Keratinocyte (primary cell): Measurements from ENCODE around the gene PPIC. TPM values are rescaled to one million over a fixed set of nuclear protein-coding genes. Genes with fewer than 3 reads are reported as not detected.

Source experiments
- DNase-seq: peaks from one replicate; pipeline ENCODE4 v3.0.0-alpha.2; 2011; ENCODE audit warnings: low read depth, missing footprints, low spot score
- FAIRE-seq: peaks from 2 replicates; lab custom pipeline; 2011; peaks lifted over from hg19 to GRCh38; lab: Jason Lieb, UNC
- H2AFZ ChIP-seq: 2 replicates; pipeline ENCODE4 v1.6.0; 2012; ENCODE audit warnings: low read length, control low read depth, inconsistent platforms; ENCODE audit not compliant: control insufficient read depth
- H3K27ac ChIP-seq: 2 replicates; pipeline ENCODE4 v1.5.1; 2011; ENCODE audit warnings: low read length; ENCODE audit not compliant: control insufficient read depth, insufficient read depth
- H3K27me3 ChIP-seq: 3 replicates; pipeline ENCODE4 v1.6.0; 2011; ENCODE audit warnings: low read length; ENCODE audit not compliant: control insufficient read depth, insufficient read depth; ENCODE audit errors: extremely low read depth
- H3K36me3 ChIP-seq, 2 experiments: 2 replicates in 1 of 2; 3 replicates in 1 of 2; pipeline ENCODE4 v1.5.1; 2011; ENCODE audit warnings: low read length in 2 of 2, mild to moderate bottlenecking in 1 of 2; ENCODE audit not compliant: control insufficient read depth in 2 of 2, insufficient read depth in 2 of 2; ENCODE audit errors: extremely low read depth in 1 of 2
- H3K4me1 ChIP-seq: 3 replicates; pipeline ENCODE4 v1.5.1; 2011; ENCODE audit warnings: low read length; ENCODE audit not compliant: control insufficient read depth, insufficient read depth; ENCODE audit errors: extremely low read depth
- H3K4me2 ChIP-seq: 3 replicates; pipeline ENCODE4 v1.6.0; 2011; ENCODE audit warnings: low read depth, low read length; ENCODE audit not compliant: control insufficient read depth, insufficient read depth; ENCODE audit errors: extremely low read depth
- H3K4me3 ChIP-seq, 3 experiments: fragments of 200-600 bp in 1 of 3; sonication (generic) in 1 of 3; 2 replicates in 2 of 3; 3 replicates in 1 of 3; pipeline ENCODE4 v1.5.1; 2011 to 2016; ENCODE audit warnings: low read length in 3 of 3, mild to moderate bottlenecking in 3 of 3, control low read depth in 2 of 3, inconsistent platforms in 1 of 3, low read depth in 1 of 3, mixed read lengths in 1 of 3, mixed run types in 1 of 3, moderate library complexity in 1 of 3; ENCODE audit not compliant: control insufficient read depth in 2 of 3, insufficient read depth in 2 of 3; ENCODE audit errors: extremely low read depth in 1 of 3
- H3K79me2 ChIP-seq: 2 replicates; pipeline ENCODE4 v1.6.0; 2012; ENCODE audit warnings: low read length; ENCODE audit not compliant: control insufficient read depth, insufficient read depth
- H3K9ac ChIP-seq: 3 replicates; pipeline ENCODE4 v1.6.0; 2011; ENCODE audit warnings: low read length; ENCODE audit not compliant: control insufficient read depth, insufficient read depth; ENCODE audit errors: extremely low read depth
- H3K9me1 ChIP-seq: 3 replicates; pipeline ENCODE4 v1.6.0; 2011; ENCODE audit warnings: low read length; ENCODE audit not compliant: control insufficient read depth, insufficient read depth; ENCODE audit errors: extremely low read depth
- H3K9me3 ChIP-seq: 2 replicates; pipeline ENCODE4 v1.5.1; 2012; ENCODE audit warnings: low read depth, low read length; ENCODE audit not compliant: control insufficient read depth
- H4K20me1 ChIP-seq: 3 replicates; pipeline ENCODE4 v1.6.0; 2011; ENCODE audit warnings: low read length; ENCODE audit not compliant: control insufficient read depth, insufficient read depth; ENCODE audit errors: extremely low read depth
- EZH2 ChIP-seq: IDR thresholded peaks from one replicate; pipeline ENCODE4 v1.6.1; 2012; ENCODE audit warnings: inconsistent platforms, mild to moderate bottlenecking, low read length, moderate library complexity
- dilution Hi-C: fragments of 300-500 bp; cut with MboI; formaldehyde crosslinking; loops from one replicate; pipeline ENCODE4 v1.7.0; 2020; ENCODE audit warnings: low sequenced_read_pairs; ENCODE audit not compliant: extremely low pct_ligation_motif_present
- polyA plus RNA-seq, 5 experiments: library from polyadenylated mRNA; depleted of rRNA in 3 of 5; stranded (reverse) in 3 of 5; stranded (forward) in 1 of 5; unstranded in 1 of 5; fragments of >200 nt; gene quantifications; 1 replicate in 1 of 5; 2 replicates in 3 of 5; 3 replicates in 1 of 5; pipeline versions ENCODE4 v1.2.1 to v1.2.3, GENCODE V29; 2011 to 2012; ENCODE audit warnings: missing spikeins in 2 of 5, low read depth in 1 of 5, low replicate concordance in 1 of 5
- TF ChIP-seq, protein P1 (sequence below), 3 experiments: IDR thresholded peaks in 1 of 3; conservative IDR thresholded peaks in 1 of 3; optimal IDR thresholded peaks in 1 of 3; 2 replicates in 2 of 3; 3 replicates in 1 of 3; pipeline versions ENCODE3 to v1.5.1; 2011; ENCODE audit warnings: low read length in 3 of 3, mild to moderate bottlenecking in 3 of 3, moderate library complexity in 2 of 3, control low read depth in 1 of 3, inconsistent platforms in 1 of 3; ENCODE audit not compliant: insufficient read depth in 2 of 3; ENCODE audit errors: extremely low read depth in 1 of 3

Gene PPIC
- polyA plus RNA-seq, 1 donor (not counting 4 experiments of a cell fraction or from before 2014, with no cell fraction given), result 26.5 TPM

DNA sequence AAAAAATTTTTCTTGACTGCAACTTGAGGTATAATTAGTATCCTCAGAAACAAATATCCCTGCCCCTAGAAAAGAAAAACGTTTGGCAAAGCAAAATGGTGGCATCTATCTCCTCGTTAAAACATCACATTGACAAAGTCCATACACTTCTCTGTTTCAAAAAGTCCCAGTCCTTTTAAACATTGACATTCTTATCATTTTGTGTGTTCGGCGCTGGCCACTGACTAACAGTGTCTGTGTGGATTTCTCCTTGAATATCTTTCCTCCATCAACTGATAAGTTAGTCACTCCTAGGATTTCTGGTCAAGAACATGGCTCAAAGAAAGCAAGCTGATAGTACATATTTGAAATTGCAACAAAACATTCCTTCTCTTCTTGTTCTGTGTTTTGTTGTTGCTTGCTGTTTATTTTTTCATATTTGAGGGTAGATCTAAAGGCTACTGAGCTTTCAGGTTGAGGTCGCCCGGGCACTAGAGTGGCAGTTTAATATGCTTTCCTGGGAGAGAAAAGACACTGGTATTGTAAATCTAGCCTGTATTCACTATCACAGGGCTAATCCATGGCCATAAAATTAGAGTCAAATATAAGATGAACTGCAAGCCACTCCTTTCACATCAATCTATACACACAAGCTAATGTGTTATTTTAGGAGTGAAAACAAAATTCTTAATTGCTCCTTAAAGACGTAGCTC, 8.5 kb upstream of the PPIC start:
- Histone ChIP-seq H3K4me1 (no peaks in the 10 kb centered on the region), H3K4me2 (no peak overlapping the region), H3K9me1 (no peaks in the 10 kb centered on the region), H3K27ac (no peak overlapping the region), H4K20me1 (no peaks in the 10 kb centered on the region), H3K4me3 (no peak overlapping the region), H3K9ac (no peak overlapping the region), H3K79me2 (no peaks in the 10 kb centered on the region), H3K9me3 (no peaks in the 10 kb centered on the region), H3K36me3 (no peaks in the 10 kb centered on the region), H3K27me3 (peaks cover 3% of the 10 kb centered on the region), H2AFZ (no peak overlapping the region)
- DNase-seq, result no peak
- no peak for FAIRE-seq
- TF ChIP-seq, protein P1, sequence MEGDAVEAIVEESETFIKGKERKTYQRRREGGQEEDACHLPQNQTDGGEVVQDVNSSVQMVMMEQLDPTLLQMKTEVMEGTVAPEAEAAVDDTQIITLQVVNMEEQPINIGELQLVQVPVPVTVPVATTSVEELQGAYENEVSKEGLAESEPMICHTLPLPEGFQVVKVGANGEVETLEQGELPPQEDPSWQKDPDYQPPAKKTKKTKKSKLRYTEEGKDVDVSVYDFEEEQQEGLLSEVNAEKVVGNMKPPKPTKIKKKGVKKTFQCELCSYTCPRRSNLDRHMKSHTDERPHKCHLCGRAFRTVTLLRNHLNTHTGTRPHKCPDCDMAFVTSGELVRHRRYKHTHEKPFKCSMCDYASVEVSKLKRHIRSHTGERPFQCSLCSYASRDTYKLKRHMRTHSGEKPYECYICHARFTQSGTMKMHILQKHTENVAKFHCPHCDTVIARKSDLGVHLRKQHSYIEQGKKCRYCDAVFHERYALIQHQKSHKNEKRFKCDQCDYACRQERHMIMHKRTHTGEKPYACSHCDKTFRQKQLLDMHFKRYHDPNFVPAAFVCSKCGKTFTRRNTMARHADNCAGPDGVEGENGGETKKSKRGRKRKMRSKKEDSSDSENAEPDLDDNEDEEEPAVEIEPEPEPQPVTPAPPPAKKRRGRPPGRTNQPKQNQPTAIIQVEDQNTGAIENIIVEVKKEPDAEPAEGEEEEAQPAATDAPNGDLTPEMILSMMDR (optimal IDR thresholded peaks at IDR 0.05 in 1 of 3, IDR thresholded peaks at IDR 0.05 in 1 of 3, conservative IDR thresholded peaks at IDR 0.05 in 1 of 3; ENCODE audit: extremely low read depth in 1 of 3, insufficient read depth in 2 of 3, low read length in 3 of 3), result no peak
- TF ChIP-seq EZH2, result no peak
- dilution Hi-C loops, result no loop called here

DNA sequence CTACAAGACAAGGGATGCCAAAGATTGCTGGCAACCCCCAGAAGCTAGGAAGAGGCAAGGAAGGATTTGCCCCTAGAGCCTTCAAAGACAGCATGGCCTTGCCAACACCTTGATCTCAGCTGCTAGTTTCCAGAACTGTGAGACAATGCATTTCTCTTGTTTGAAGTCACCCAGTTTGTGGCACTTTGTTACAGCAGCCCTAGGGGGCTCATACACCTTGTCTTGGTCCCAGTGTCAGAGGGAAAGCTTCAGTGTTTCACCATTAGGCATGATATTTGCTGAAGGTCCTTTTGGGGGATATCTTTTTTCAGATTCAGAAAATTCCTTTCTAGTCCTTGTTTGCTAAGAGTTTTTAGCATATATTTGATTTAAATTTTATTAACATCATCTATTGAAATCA, 3.1 kb upstream of the PPIC start:
- Histone ChIP-seq H3K9me3 (no peaks in the 10 kb centered on the region), H3K4me2 (no peak overlapping the region), H3K36me3 (no peaks in the 10 kb centered on the region), H3K27ac (no peak overlapping the region), H3K79me2 (no peaks in the 10 kb centered on the region), H3K27me3 (no peaks in the 10 kb centered on the region), H3K4me1 (peaks cover 10% of the 10 kb centered on the region), H3K9me1 (no peaks in the 10 kb centered on the region), H2AFZ (no peak overlapping the region), H3K9ac (no peak overlapping the region), H3K4me3 (no peak overlapping the region), H4K20me1 (no peaks in the 10 kb centered on the region)
- FAIRE-seq (no peak), DNase-seq (no peak)
- TF ChIP-seq, protein P1 (optimal IDR thresholded peaks at IDR 0.05 in 1 of 3, IDR thresholded peaks at IDR 0.05 in 1 of 3, conservative IDR thresholded peaks at IDR 0.05 in 1 of 3; ENCODE audit: extremely low read depth in 1 of 3, insufficient read depth in 2 of 3, low read length in 3 of 3), result no peak
- no peak for TF ChIP-seq EZH2
- dilution Hi-C loops, result no loop called here
